GM18870 (cell line): ENCODE data around the gene INO80.
"Not testable (repeated sequence)": the region's sequence is repeated elsewhere in the genome, so short reads cannot be mapped to it uniquely, and the experiment has no call there.

Source experiments
- ATAC-seq: cut with Tn5 transposase; IDR thresholded peaks from one replicate; pipeline ENCODE4 v1.9.1; 2021; ENCODE audit warnings: moderate library complexity; ENCODE audit not compliant: unreplicated experiment

The INO80 gene

GRCh38 chr15:41116116-41116961, at the start of gene INO80:
TSS of gene INO80 (minus strand) at chr15:41116280. CDS start at chr15:41096310, 19,970 bp downstream.
- peak; percentile 64 for ATAC-seq

GRCh38 chr15:41161736-41162135, 45.7 kb upstream of the INO80 start:
- no peak for ATAC-seq

- no peak for ATAC-seq
Observed at GRCh38 chr15:41161336-41161735, 45.3 kb upstream of the INO80 start.

- no peak for ATAC-seq
Observed at GRCh38 chr15:41160639-41161315, 44.7 kb upstream of the INO80 start.

GRCh38 chr15:41154412-41154811, 38.3 kb upstream of the INO80 start:
- no peak for ATAC-seq

- ATAC-seq, result no peak
Observed at GRCh38 chr15:41153733-41154132, 37.7 kb upstream of the INO80 start.

GRCh38 chr15:41151451-41152005, 35.4 kb upstream of the INO80 start:
- ATAC-seq, result no peak

GRCh38 chr15:41150279-41150678, 34.2 kb upstream of the INO80 start:
- no peak for ATAC-seq

- ATAC-seq, result no peak
Observed at GRCh38 chr15:41148065-41148464, 32.0 kb upstream of the INO80 start.

- no peak for ATAC-seq
Observed at GRCh38 chr15:41139619-41140018, 23.5 kb upstream of the INO80 start.

- ATAC-seq, result not testable (repeated sequence)
Observed at GRCh38 chr15:41139112-41139511, 23.0 kb upstream of the INO80 start.

- ATAC-seq, result not testable (repeated sequence)
Observed at GRCh38 chr15:41135580-41135979, 19.5 kb upstream of the INO80 start.

GRCh38 chr15:41133454-41133853, 17.4 kb upstream of the INO80 start:
- ATAC-seq, result no peak

GRCh38 chr15:41132094-41132493, 16.0 kb upstream of the INO80 start:
- not testable (repeated sequence) for ATAC-seq

- ATAC-seq, result no peak
Observed at GRCh38 chr15:41128174-41128902, 12.3 kb upstream of the INO80 start.

- no peak for ATAC-seq
Observed at GRCh38 chr15:41125931-41126642, 10.0 kb upstream of the INO80 start.

GRCh38 chr15:41125063-41125669, 9.1 kb upstream of the INO80 start:
- no peak for ATAC-seq

GRCh38 chr15:41124058-41124457, 8.0 kb upstream of the INO80 start:
- no peak for ATAC-seq

GRCh38 chr15:41122849-41123248, 6.8 kb upstream of the INO80 start:
- no peak for ATAC-seq

GRCh38 chr15:41121951-41122350, 5.9 kb upstream of the INO80 start:
- ATAC-seq, result no peak
